GM13976 (cell line): Measurements from ENCODE around the gene ALX4.

Experiments
- DNase-seq: peaks from one replicate; pipeline ENCODE4 v3.0.0; 2012; ENCODE audit warnings: low spot score
- in situ Hi-C: fragments of 300-500 bp; cut with MboI; formaldehyde crosslinking; loops from one replicate; pipeline ENCODE4 v1.12.0; 2022; ENCODE audit warnings: low sequenced_read_pairs, mixed read lengths, inconsistent platforms; ENCODE audit not compliant: unreplicated experiment
- TF ChIP-seq, protein P1 (sequence below): IDR thresholded peaks from 2 replicates; pipeline ENCODE4 v1.5.1; 2012; ENCODE audit warnings: borderline replicate concordance, mild to moderate bottlenecking; ENCODE audit not compliant: insufficient read depth; ENCODE audit errors: extremely low read depth, missing control alignments, control extremely low read depth

ALX4 gene

GRCh38 chr11:44319552-44320288 is 9.8 kb upstream of the ALX4 start:
- in situ Hi-C loops: no loop called here
- DNase-seq: no peak

DNA sequence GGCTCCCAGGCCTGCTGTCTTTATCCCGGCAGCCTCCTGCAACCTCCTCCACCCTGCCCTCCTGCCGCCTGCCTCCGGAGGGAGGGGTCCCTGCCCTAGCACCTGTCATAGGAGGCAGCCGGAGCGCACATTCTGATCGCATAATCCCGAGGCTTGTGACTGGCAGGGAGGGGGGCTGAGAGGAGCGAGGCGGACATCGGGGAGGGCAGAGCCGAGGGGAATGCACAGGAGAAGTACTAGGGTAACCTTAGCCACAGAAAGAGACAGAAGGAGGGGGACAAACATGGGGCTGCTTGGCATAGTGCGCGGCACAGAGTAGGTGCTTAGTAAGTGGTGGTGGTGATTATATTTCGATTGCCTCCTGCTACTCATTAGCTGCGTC is 9.2 kb upstream of the ALX4 start:
- TF ChIP-seq, protein P1, sequence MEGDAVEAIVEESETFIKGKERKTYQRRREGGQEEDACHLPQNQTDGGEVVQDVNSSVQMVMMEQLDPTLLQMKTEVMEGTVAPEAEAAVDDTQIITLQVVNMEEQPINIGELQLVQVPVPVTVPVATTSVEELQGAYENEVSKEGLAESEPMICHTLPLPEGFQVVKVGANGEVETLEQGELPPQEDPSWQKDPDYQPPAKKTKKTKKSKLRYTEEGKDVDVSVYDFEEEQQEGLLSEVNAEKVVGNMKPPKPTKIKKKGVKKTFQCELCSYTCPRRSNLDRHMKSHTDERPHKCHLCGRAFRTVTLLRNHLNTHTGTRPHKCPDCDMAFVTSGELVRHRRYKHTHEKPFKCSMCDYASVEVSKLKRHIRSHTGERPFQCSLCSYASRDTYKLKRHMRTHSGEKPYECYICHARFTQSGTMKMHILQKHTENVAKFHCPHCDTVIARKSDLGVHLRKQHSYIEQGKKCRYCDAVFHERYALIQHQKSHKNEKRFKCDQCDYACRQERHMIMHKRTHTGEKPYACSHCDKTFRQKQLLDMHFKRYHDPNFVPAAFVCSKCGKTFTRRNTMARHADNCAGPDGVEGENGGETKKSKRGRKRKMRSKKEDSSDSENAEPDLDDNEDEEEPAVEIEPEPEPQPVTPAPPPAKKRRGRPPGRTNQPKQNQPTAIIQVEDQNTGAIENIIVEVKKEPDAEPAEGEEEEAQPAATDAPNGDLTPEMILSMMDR: no peak
- in situ Hi-C loops: no loop called here
- no peak for DNase-seq

More at GRCh38 chr11:44319552-44320288, 9.8 kb upstream of the ALX4 start:
- TF ChIP-seq, protein P1: no peak

DNA sequence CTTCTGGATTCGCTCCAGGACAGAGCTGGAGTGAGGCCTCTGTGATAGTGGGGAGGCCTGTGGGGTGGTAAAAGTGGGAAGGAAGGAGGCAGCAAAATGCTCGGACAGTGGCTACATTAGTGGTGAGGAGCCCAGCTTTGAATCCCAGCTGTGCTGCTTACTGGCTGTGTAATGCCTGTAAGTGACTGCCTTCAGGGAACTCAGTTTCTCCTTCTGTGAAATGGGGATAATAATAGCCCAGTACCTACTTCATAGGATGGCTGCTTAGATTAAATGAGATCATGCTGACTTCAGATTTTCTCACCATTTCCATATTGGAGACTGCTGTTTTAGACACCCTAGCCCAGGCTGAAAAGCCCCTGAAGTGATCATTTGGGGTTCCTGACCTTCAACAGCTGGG is 8.4 kb upstream of the ALX4 start:
- in situ Hi-C loops: no loop called here
- DNase-seq: no peak
- TF ChIP-seq, protein P1: no peak

DNA sequence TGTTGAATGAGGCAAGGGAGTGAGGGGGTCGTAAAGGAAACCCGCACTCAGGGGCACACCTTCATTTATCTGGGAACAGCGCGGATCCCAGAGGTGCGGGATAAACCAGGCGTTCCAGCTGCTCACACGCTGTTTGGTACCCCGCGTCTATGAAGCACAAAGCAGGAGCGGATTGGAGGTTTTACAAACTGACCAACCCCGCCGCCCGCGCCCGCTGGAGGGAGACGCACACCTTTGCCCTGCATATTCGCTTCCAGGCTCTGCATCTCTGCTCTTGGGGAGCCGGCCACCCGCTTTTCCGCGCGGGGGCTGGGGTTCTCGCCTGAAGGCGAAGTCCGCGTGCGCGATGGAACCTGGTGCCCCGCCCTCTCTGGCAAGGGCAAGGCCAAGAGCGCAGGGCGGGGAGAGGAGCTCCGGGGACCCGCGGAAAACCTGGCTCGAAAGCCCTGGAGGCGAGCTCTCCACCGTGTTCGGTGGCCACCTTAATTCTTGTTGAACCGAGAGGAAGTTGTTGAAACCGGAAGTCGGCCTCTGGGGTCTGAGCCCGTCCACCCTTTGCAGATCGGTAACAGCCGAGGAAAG is 6.8 kb upstream of the ALX4 start:
- TF ChIP-seq, protein P1: no peak
- in situ Hi-C loops: no loop called here
- no peak for DNase-seq

GRCh38 chr11:44315947-44316658 is 6.2 kb upstream of the ALX4 start:
- TF ChIP-seq, protein P1: no peak
- in situ Hi-C loops: no loop called here
- DNase-seq: no peak

DNA sequence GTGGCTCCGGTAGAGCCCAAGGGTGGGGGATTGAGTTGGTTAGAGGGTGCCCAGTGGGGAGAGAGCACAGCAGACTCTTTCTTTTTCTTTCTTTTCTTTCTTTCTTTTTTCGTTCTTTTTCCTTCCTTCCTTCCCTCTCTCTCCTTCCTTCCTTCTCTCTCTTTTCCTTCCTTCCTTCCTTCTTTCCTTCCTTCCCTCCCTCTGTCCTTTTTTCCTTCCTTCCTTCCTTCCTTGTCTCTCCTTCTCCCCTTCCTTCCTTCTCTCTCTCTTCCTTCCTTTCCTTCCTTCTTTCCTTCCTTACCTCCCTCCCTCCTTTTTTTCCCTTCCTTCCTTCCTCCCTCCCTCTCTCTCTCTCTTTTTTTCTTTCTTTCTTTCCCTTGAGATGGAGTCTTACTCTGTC is 4.8 kb upstream of the ALX4 start:
- DNase-seq: no peak
- in situ Hi-C loops: no loop called here
- TF ChIP-seq, protein P1: no peak
